BE2C (cell line): ENCODE data around the gene WDR54.

ENCODE experiments used
- DNase-seq: peaks from one replicate; pipeline ENCODE4 v3.0.0-alpha.2; 2020
- H3K27me3 ChIP-seq: fragments of 250-450 bp; sonication (Bioruptor Pico); 2 replicates; pipeline ENCODE4 v1.5.1; 2020; ENCODE audit warnings: mild to moderate bottlenecking
- H3K36me3 ChIP-seq: fragments of 250-450 bp; sonication (Bioruptor Pico); 2 replicates; pipeline ENCODE4 v1.5.1; 2020; ENCODE audit warnings: mild to moderate bottlenecking
- H3K4me1 ChIP-seq: fragments of 250-450 bp; sonication (Bioruptor Pico); 2 replicates; pipeline ENCODE4 v1.5.1; 2020
- H3K4me3 ChIP-seq: 2 replicates; pipeline ENCODE4 v1.5.1; 2011; ENCODE audit warnings: low read depth, low read length
- H3K9me3 ChIP-seq: fragments of 250-450 bp; sonication (Bioruptor Pico); 2 replicates; pipeline ENCODE4 v1.5.1; 2020
- TF ChIP-seq, protein P1 (sequence below): IDR thresholded peaks from 2 replicates; pipeline ENCODE4 v1.5.1; 2012; ENCODE audit warnings: mild to moderate bottlenecking, low read depth, low read length

The WDR54 gene

DNA sequence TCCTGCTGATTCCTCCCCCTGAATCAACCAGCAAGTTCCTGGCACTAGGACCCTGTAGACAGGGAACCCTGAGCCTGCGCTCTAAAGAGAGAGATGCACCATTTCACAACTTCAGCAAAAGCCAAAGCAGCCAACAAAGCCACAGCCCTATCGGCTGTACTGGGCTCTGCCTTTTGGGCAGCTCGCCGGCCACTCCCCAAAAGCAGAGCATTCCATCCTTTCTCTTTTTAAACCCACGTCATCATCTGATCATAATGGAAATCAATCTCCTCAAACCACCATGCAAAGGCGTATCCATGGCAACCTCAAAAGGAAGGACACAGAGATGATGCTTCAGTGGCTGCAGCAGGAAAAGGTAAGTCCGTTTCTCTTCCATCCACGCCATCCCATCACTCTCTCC lies 36.1 kb upstream of the WDR54 start:
- TF ChIP-seq, protein P1, sequence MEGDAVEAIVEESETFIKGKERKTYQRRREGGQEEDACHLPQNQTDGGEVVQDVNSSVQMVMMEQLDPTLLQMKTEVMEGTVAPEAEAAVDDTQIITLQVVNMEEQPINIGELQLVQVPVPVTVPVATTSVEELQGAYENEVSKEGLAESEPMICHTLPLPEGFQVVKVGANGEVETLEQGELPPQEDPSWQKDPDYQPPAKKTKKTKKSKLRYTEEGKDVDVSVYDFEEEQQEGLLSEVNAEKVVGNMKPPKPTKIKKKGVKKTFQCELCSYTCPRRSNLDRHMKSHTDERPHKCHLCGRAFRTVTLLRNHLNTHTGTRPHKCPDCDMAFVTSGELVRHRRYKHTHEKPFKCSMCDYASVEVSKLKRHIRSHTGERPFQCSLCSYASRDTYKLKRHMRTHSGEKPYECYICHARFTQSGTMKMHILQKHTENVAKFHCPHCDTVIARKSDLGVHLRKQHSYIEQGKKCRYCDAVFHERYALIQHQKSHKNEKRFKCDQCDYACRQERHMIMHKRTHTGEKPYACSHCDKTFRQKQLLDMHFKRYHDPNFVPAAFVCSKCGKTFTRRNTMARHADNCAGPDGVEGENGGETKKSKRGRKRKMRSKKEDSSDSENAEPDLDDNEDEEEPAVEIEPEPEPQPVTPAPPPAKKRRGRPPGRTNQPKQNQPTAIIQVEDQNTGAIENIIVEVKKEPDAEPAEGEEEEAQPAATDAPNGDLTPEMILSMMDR = no peak
- H3K36me3 ChIP-seq = no peaks in the 10 kb centered on the region
- DNase-seq = no peak
- H3K4me3 ChIP-seq = no peak overlapping the region
- H3K27me3 ChIP-seq = no peaks in the 10 kb centered on the region
- H3K4me1 ChIP-seq = no peaks in the 10 kb centered on the region
- H3K9me3 ChIP-seq = no peaks in the 10 kb centered on the region

DNA sequence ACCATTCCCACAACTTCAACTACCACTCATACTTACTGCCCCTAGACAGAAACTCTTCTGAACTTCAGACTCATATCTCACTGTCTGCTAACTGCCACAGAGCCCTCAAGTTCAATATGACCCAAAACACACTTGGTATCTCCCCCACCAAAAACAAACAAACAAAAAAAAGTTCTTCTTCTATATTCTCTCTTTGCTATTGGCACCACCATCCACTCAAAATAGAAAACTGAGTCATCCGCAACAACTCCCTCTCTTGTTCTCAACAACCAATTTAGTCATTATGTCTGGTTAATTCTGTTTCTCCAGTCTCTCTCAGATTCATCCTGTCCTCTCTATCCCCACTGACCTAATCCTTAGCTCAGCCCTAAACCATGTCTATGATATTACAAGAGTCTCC lies 34.2 kb upstream of the WDR54 start:
- Histone ChIP-seq H3K9me3 (no peaks in the 10 kb centered on the region), H3K27me3 (no peaks in the 10 kb centered on the region), H3K4me1 (no peaks in the 10 kb centered on the region), H3K36me3 (no peaks in the 10 kb centered on the region), H3K4me3 (no peak overlapping the region)
- TF ChIP-seq, protein P1 = no peak
- DNase-seq = no peak

DNA sequence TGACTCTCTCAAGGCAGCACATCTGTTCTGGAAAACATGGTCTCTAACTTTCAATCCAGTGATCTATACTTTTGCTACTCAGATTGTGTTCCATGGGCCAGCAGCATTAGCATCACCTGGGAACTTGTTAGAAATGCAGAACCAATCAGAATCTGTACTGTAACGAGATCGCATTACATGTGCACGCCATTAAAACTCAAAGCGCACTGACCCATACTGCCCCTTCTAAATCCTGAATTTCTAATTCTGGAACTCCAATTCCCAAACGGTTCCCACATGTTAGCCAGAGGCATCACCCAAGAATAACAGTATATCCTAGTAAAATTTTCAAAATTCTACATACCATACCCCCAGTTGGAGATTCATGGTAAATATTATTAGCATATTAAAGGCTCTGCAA lies 30.9 kb upstream of the WDR54 start:
- Histone ChIP-seq H3K36me3 (no peaks in the 10 kb centered on the region), H3K27me3 (no peaks in the 10 kb centered on the region), H3K4me3 (peak overlapping the region; percentile 91), H3K9me3 (no peaks in the 10 kb centered on the region), H3K4me1 (no peaks in the 10 kb centered on the region)
- no peak for DNase-seq
- TF ChIP-seq, protein P1 = no peak

DNA sequence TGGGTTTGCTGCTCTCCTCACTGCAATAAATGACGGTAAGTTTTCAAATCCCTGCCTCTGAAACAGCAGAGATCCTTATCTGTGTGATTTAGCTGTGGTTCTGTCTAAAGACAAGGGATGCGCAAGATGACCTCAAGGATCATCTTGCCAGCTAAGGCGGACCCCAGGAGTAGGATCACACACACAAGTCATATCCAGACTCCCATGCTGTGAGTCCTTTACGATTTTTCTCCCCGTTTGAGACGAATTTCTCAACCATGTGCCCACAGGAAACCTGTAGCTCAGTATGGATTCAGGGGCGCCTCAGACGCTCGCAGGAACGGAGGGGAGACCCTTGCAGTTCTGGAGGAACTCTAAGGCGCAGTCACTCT lies 30.3 kb upstream of the WDR54 start:
- Histone ChIP-seq H3K9me3 (no peaks in the 10 kb centered on the region), H3K4me1 (no peaks in the 10 kb centered on the region), H3K27me3 (no peaks in the 10 kb centered on the region), H3K36me3 (no peaks in the 10 kb centered on the region), H3K4me3 (peak overlapping the region; percentile 91)
- no peak for DNase-seq
- TF ChIP-seq, protein P1 = no peak

DNA sequence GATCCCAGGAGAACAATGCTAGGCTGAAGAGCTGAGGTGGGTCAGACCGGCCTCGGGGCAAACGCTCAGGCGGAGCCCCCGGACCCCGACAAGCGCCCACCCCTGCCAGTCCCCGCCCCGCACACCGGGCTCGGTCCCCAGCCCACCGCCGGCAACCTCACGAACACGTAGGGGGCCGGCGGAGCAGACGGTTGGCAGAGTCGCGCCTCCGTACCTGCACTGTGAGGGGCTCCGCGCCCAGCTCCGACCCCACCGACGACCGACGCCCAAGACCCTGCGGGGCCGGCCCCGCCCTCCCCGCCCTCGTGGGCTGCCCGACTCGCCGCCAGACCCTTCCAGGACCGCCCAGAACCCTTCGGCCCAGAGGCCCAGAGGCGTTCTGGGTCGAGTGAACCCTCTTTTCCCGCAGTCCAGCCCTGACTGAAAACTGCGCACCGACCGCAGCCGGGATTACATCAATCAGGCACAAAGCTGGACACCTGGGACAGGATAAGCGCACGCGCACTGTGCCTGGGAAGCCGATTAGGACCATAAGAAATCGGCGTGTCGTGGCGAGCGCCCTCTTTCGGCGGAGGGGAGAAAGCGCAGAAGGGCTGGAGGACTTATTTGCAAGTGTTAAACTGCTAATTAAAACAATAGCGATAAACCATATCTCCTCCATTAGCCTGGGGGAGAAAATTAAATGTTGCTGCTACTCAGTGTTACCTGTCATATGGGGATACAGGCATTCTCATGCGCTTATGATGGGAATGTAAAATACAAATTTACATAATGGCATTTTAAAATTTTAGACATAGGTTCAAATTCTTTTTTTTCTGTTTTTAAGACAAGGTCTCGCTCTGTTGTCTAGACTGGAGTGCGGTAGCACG lies 29.7 kb upstream of the WDR54 start:
- peak; percentile 79 for DNase-seq
- H3K9me3 ChIP-seq = no peaks in the 10 kb centered on the region
- H3K4me1 ChIP-seq = no peaks in the 10 kb centered on the region
- no peaks in the 10 kb centered on the region for H3K36me3 ChIP-seq
- H3K4me3 ChIP-seq = peak overlapping the region; percentile 91
- TF ChIP-seq, protein P1 = peak; percentile 82
- no peaks in the 10 kb centered on the region for H3K27me3 ChIP-seq

DNA sequence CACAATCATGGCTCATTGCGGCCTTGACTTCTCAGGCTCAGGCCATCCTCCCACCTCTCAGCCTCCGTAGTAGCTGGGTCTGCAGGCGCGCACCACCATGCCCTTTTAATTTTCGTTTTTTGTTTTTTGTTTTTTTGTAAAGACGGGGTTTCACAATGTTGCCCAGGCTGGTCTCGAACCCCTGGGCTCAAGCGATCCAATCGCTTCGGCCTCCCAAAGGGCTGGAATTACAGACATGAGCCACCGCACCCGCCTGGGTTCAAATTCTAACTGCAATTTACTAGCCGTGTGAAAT lies 29.1 kb upstream of the WDR54 start:
- Histone ChIP-seq H3K36me3 (no peaks in the 10 kb centered on the region), H3K27me3 (no peaks in the 10 kb centered on the region), H3K4me3 (peak overlapping the region; percentile 91), H3K4me1 (no peaks in the 10 kb centered on the region), H3K9me3 (no peaks in the 10 kb centered on the region)
- DNase-seq = no peak
- TF ChIP-seq, protein P1 = no peak
